ENCODE data around the gene LPP. TPM values are rescaled to one million over a fixed set of nuclear protein-coding genes. Genes with fewer than 3 reads are reported as not detected.

Gene LPP
- total and polyA plus RNA-seq, 4 donors = 11.1 to 219 (median 66.5) TPM

- WGBS, 2 donors = 86 to 94% methylated on average over 3 of the region's 3 CpGs
- Histone ChIP-seq H3K9me3 (ENCODE audit: control insufficient read depth in 4 of 4, insufficient read depth in 3 of 4, low read length in 3 of 4) (no peaks in the 10 kb centered on the region), H3K4me1 (ENCODE audit: control insufficient read depth in 5 of 5, insufficient read depth in 5 of 5, low read length in 5 of 5) (peaks cover 0 to 34% (median 4%) of the 10 kb centered on the region in 5 donors), H3K27me3 (ENCODE audit: control insufficient read depth in 3 of 3, insufficient read depth in 3 of 3, low read length in 2 of 3) (no peaks in the 10 kb centered on the region), H3K4me3 (no peak overlapping the region), H3K9ac (ENCODE audit: insufficient read depth in 1 of 2, low read length in 2 of 2) (no peak overlapping the region), H3K27ac (ENCODE audit: low read depth in 1 of 2, low read length in 1 of 2) (peak overlapping the region in 1 of 2 donors; percentile 33), H3K36me3 (ENCODE audit: control insufficient read depth in 4 of 4, insufficient read depth in 4 of 4, low read length in 4 of 4) (peaks cover 0 to 5% (median 2%) of the 10 kb centered on the region in 4 donors)
- no peak for TF ChIP-seq CTCF (IDR thresholded peaks at IDR 0.05; ENCODE audit: control extremely low read depth, extremely low read depth)
- ATAC-seq (ENCODE audit: insufficient read depth, low FRiP score) = no peak
- no peak for DNase-seq
These were observed 102.8 kb downstream of the LPP start for GRCh38 chr3:188256758-188257157.

- ATAC-seq (ENCODE audit: insufficient read depth, low FRiP score) = no peak
- Histone ChIP-seq H3K9ac (ENCODE audit: insufficient read depth in 1 of 2, low read length in 2 of 2) (no peak overlapping the region), H3K27ac (ENCODE audit: low read depth in 1 of 2, low read length in 1 of 2) (peak overlapping the region in 1 of 2 donors; percentile 38), H3K27me3 (ENCODE audit: control insufficient read depth in 3 of 3, insufficient read depth in 3 of 3, low read length in 2 of 3) (no peaks in the 10 kb centered on the region), H3K36me3 (ENCODE audit: control insufficient read depth in 4 of 4, insufficient read depth in 4 of 4, low read length in 4 of 4) (peaks cover 0 to 5% (median 2%) of the 10 kb centered on the region in 4 donors), H3K4me1 (ENCODE audit: control insufficient read depth in 5 of 5, insufficient read depth in 5 of 5, low read length in 5 of 5) (peaks cover 0 to 34% (median 7%) of the 10 kb centered on the region in 5 donors), H3K9me3 (ENCODE audit: control insufficient read depth in 4 of 4, insufficient read depth in 3 of 4, low read length in 3 of 4) (no peaks in the 10 kb centered on the region), H3K4me3 (no peak overlapping the region)
- 57 to 73% methylated on average over 3 of the region's 3 CpGs for WGBS, 2 donors
- no peak for TF ChIP-seq CTCF (IDR thresholded peaks at IDR 0.05; ENCODE audit: control extremely low read depth, extremely low read depth)
- peak in 1 of 3 donors; percentile 26 for DNase-seq
These were observed 103.5 kb downstream of the LPP start for GRCh38 chr3:188257384-188258026.

- Histone ChIP-seq H3K4me1 (ENCODE audit: control insufficient read depth in 5 of 5, insufficient read depth in 5 of 5, low read length in 5 of 5) (peaks cover 4 to 45% (median 10%) of the 10 kb centered on the region in 5 donors), H3K27me3 (ENCODE audit: control insufficient read depth in 3 of 3, insufficient read depth in 3 of 3, low read length in 2 of 3) (no peaks in the 10 kb centered on the region), H3K27ac (ENCODE audit: low read depth in 1 of 2, low read length in 1 of 2) (peak overlapping the region in 1 of 2 donors; percentile 37), H3K36me3 (ENCODE audit: control insufficient read depth in 4 of 4, insufficient read depth in 4 of 4, low read length in 4 of 4) (peaks cover 0 to 5% (median 2%) of the 10 kb centered on the region in 4 donors), H3K4me3 (no peak overlapping the region), H3K9me3 (ENCODE audit: control insufficient read depth in 4 of 4, insufficient read depth in 3 of 4, low read length in 3 of 4) (no peaks in the 10 kb centered on the region), H3K9ac (ENCODE audit: insufficient read depth in 1 of 2, low read length in 2 of 2) (no peak overlapping the region)
- ATAC-seq (ENCODE audit: insufficient read depth, low FRiP score) = no peak
- 87 to 91% methylated on average over 2 of the region's 2 CpGs for WGBS, 2 donors
- DNase-seq = no peak
- no peak for TF ChIP-seq CTCF (IDR thresholded peaks at IDR 0.05; ENCODE audit: control extremely low read depth, extremely low read depth)
These were observed 105.2 kb downstream of the LPP start for GRCh38 chr3:188259191-188259590.
